NCI-H1694 (cell line): ENCODE results near the gene RAPGEF2.
A peak's percentile ranks its signal among the peaks of the same experiment; 100 is the strongest.

Experiments used
- DNase-seq: peaks from one replicate; lab custom pipeline; 2025; lab: John Stamatoyannopoulos, UW

RAPGEF2 gene

DNA sequence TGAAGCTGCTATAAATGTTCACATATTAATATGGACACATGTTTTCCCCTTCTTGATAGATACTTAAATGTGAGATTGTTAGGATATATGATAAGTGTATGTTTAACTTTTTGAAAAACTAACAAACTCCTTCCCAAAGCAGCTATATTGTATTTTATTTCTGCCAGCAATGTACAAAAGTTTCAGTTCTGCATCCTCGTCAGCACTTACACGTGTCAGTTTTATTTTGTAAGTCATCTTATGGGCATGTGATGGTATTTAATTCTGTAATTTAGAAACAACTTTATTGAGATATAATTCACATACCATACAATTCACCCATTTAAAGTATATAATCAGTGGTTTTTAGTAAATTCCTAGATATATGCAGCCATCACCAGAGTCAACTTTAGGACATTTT lies 31.6 kb downstream of the RAPGEF2 start:
- DNase-seq: no peak

DNA sequence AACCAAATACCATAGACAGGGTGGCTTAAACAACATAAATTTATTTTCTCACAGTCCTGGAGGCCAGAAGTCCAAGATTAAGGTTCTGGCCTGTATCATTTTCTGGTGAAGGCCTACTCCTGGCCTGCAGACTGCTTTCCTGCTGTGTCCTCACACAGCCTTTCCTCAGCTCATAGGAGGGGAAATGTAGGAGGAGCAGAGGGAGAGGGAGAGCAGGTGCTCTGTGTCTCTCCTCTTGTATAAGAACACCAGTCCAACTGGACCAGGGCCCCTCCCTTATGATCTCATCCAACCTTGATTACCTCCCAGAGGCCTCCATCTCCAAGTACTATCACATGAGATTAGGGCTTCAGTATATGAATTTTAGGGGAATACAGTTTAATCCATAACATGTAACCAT lies 34.3 kb downstream of the RAPGEF2 start:
- DNase-seq: no peak

DNA sequence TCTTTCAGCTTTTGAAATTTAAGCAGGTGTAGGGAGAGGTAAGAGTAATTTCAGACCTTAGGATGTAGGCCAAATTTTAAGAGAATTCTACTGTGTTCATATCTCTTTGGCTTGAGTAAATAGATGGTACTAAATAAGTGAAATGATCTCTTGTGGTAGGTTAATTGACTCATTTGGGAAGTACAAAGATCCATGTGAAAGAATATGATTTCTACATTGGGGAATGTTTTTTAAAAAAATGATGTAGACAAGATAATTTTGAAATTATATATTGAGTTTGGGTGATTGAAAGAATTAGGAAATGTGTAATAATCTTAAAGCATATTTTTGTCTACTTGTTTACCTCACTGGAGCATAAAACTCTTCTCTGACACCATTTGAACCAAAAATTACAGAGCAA lies 35.6 kb downstream of the RAPGEF2 start:
- DNase-seq: no peak

DNA sequence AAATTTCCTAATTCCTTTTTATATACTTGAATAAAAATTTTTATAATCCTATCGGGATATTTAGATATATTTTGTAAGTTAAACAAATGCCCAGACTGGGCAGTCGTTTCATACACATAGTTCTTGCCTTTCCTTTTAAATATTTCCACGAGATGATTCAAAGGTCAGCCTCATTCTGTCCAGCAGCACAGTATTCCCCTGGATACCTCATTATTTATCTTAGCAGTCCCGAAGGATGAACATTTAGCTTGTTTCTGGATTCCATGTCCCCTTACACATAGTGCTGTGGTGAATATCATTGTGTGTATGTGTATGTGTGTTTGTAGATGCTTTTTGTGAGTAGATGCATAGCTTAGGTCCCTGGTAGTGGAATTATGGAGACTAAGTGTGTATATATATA lies 38.3 kb downstream of the RAPGEF2 start:
- no peak for DNase-seq

DNA sequence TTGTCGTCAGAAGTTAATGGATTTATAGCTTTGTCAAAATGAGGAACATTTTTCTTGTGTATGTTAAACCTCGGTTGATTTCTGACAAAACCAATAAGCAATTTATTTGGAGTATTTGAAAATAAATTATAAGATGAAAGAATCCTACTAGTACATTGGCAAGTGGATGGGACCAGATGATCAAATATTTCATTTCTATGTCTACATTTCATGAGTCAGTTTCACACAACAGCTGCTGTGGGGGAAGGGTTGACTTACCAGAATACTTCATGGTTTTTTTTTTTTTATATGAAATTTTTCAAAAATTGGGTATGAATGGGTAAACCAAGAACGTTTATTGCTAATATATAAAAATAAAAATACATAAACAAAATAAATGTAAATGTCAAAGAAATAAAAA lies 39.4 kb downstream of the RAPGEF2 start:
- peak; percentile 87 for DNase-seq

DNA sequence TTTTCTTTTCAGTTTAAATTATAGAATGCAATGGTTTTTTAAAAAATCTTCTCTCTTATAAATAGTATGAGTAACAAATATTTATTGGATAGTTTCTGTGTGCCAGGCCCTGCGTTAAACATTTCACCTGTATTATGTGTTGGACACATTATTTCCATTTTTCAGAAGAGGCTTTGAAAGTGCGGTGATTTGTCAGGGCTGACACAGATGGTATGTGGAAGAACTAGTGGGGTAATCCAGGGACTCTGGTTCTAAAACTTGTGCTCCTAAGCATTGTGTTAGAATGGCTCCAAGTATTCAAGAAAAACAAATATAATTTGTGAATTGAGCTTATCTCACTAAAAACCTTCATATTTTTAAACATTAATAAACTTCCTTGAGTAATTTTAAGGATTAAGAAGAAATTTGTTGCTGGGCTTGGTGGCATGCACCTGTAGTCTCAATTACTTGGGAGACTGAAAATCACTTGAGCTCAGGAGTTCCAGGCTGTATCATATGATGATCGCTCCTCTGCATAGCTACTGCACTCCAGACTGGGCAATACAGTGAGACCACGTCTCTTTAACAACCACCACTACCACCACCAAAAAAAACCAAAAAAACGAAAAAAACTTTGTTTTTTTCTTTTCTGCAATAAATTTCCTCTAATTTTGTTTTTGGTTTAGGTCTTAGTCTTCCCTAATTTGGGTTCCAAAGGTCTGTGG lies 40.0 kb downstream of the RAPGEF2 start:
- no peak for DNase-seq

DNA sequence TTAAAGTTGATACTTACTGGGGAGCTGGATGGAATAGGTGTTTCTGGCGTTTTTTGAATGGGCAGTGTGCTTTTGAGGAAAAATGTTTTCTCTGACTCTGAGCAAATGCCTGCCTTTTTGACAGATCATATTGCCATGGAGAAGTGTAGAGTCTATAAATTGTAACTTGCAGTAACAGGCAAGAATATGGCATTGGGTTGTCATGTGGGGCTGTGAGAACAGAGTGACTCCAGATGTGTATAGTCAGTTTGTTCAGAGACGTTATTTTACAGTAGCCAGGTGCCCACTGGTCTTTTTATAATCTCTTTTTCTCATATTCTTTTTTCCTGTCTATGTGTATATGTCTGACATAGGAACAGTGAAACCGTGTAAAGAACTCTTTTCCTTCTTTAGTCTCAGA lies 40.8 kb downstream of the RAPGEF2 start:
- no peak for DNase-seq

DNA sequence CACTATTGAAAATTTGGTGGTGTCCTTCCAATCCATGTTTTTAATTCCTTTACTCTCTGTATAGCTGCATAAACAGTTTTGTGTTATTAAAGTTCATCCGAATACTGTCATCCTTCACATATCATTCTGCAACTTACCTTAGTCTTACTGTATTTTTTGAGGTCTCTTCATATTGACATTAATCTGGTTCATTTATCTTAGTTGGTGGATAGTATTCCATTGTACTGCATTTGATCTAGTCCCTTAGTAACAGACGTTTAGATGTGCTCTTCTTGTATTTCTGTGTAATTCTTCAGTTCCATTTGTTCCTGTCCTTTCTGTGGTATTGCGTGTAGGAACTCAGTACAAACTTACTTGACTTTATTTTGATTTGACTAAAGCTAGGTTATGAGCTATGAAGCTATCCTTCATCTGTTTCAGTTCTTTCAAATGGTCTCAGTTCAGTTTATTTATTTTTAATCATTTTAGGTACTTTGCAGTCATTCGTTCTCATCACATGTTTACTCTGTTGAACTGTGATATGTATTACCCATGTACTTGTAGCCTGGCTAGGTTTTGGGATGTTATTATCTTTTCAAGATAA lies 41.3 kb downstream of the RAPGEF2 start:
- DNase-seq: no peak

DNA sequence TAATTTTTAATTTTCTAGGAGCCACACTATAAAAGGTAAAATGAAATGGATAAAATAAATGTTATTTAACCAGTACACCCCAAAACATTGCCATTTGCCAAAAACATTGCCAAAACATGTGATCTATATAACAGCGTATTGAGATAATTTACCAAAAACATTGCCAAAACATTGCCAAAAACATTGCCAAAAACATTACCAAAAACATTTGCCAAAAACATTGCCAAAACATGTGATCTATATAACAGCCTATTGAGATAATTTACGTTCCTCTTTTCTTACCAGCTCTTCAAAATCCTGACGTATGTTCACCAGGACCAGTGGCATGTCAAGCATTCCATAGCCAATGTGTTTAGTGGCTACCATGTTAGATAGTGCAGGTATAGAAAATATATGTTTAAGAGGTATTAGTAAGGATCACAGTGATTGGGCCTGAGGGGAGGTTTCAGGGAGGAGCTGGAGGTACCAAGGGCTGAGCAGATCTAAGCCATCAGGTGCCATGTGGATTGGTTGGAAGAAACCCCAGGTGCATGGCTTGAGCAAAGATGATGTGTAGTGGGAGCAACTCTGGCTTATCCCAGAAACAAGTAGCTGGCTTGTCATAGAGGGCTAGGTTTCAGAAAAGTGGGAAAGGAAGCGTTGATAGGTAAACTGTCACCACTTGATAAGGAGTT lies 42.6 kb downstream of the RAPGEF2 start:
- DNase-seq: no peak

DNA sequence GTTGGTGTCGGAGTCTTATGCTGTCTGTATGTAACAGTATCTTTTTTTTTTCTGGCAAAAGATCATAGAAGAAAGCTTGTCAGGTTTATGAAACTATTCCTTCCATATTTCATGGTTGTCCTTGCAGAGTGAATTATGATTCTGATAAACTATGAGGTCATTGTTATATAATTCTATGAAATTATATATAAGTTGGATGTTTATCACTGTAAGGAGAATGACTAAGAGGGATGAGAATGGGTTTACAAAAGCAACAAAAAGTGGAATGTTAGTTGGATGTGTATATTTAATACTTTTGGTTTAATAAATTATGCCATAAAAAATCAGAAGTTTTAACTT lies 43.1 kb downstream of the RAPGEF2 start:
- DNase-seq: no peak

DNA sequence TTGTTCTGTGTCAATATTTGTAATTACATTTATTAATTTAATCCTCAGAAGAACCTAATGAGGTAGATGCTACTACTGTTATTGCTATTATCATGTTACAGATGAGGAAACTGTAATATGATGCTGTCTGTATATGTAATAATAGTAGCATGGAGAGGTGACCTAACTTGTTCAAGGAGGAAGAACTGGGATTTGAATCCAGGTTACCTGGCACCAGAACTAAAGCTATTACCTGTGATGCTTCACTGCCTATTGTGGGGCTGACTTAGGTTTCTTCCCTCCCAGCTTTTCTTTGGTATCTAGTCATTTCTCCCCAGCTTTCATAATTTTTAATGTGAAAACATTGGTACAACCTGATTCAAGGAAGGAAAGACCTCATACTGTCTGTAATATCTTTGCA lies 43.6 kb downstream of the RAPGEF2 start:
- no peak for DNase-seq

DNA sequence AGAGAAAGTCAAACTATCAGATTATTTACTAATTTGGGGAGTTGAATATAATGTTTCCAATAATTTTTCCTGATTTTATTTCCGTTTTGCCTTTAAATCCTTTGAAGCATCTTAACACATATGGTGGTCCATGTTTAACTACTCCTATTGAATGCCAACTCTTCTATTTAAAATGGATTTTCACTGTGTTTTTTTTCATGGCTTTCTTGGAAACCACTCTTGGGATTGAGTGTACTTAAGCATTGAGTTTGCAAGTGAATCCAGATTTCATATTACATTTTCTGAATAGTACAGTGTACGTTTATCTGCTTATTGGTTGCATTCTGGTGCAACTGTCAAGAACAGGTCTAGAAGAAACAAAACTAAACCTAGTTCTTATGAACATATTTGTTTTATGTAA lies 45.6 kb downstream of the RAPGEF2 start:
- no peak for DNase-seq

DNA sequence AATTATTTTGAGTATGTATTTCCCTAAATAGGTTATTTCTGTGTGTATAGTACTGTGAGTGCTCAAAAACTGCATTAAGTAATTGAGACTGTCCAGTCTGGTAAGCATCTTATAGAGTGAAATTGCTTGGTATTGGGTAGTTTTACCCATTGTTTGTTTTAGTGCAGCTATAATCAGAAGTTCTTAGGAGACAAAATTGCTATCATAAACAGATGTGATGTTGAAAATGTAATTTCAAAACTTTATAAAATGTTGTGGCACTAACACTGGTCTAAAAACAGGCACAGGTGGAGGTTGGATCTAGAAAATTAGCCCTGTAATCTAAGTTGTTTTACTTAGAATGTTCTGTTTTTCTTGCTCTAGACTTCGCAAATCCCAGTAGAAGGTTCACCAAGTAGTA lies 46.8 kb downstream of the RAPGEF2 start:
- DNase-seq: no peak

DNA sequence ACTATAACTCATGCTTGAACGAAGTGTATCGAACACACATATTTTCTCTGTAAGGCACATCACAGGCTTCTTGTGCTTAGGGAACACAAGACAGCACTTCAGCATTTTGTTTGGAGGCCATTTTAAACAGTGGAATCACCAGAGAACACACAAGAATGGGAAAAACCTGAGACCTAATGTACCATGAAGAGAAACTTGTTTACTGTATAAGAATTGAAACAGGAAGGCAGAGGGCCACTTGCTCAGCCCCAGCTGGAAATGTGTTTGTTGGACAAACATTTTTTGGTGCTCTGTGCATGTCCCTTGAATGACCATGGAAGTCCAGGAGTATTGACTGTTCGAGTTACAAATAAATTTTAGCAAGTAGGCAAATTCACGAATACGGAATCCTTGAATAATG lies 47.5 kb downstream of the RAPGEF2 start:
- no peak for DNase-seq

DNA sequence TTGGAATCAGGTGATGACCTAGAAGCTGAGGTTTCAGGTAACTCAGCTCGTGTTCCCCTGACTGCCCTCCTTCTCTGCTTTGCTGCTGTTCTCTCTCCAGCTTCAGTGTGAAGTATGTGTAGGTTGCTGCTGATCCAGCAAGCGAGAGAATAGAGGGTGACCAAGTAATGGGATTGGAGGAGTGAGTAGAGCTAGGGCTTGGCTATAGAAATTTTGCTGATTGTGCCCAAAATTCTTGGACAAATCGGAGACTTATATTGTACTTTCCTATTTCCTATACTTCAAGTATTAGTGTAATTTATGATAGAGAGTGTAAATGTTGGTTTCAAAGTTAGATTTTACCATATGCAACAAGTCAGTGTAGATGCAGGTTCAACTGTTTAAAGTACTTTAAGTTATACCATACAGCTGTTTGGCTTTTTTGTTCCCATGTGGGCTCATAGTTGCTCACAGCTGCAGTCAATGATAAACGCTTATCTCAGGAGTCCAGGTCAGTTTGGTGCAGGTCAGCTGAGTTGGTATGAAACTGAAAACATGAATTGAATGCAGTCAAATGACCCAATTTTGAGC lies 48.0 kb downstream of the RAPGEF2 start:
- no peak for DNase-seq

DNA sequence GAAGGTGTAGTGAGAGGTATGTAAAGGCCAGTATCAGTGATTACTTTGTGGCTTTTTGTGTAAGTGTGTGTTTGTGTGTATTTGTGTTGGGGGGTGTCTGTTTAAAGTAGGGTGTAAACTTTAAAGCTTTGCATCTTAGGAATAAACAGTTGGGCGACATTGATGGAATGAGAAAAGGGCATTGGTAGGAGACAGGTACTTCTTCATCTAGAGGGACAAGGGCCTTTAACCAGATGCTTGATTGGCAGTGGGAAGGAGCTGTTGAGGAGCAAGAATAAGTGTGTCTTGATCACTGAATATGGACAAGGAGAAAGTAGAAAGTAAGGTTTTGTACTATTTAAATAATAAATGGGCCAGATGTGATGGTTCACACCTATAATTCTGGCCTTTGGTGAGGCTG lies 48.8 kb downstream of the RAPGEF2 start:
- no peak for DNase-seq

DNA sequence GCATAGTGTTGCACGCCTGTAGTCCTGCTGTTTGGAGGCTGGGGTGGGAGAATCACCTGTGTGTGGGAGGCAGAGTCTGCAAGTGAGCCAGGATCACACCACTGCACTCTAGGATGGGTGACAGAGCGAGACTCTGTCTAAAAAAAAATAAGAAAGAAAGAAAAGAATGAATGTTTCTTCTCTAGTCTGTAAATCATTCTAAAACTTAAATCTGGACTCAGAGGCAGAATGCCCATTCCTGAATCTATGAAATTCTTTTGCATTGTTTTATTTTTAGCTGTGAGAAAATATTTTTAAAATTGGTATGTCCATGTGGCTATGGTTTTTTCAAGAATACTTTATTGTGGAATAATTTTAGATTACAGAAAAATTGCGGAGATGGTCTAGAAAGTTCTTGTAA lies 49.3 kb downstream of the RAPGEF2 start:
- no peak for DNase-seq

DNA sequence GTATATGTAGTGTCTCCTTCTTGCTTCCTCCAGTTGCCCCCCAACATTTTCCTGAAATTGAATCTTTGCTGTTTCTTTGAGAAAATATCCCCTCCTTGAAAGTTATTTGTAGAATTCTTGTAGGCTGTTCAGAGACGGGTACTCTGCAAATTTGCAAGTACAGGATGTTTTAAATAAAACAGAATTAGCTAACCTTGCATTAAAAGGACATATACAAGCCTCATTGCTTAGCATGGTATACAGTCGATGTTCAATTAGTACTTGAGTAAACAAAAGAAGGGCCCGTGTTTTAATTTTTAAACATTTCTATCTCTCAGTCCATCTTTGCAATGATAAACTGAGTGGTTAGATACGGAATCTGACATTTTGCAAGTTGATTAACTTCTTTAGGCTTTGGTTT lies 50.8 kb downstream of the RAPGEF2 start:
- DNase-seq: no peak

DNA sequence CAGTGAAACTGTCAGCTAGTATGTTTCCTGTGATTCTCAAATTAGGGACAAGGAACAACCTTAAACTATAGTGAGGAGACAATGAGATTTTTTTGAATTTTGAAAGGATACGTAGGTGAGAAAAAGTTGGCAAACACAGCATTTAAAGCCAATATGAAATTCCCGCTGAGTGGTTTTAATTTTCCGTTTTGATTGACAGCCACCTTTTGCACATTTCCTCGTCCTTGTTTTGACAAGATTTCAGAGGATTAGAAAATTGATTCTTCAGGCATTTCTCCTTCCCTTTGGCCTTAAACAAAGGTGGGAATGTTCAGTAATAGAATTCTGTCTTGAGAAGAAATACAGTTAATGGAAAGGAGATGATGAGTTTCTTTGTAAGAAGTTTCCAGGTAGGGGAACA lies 52.2 kb downstream of the RAPGEF2 start:
- DNase-seq: no peak

DNA sequence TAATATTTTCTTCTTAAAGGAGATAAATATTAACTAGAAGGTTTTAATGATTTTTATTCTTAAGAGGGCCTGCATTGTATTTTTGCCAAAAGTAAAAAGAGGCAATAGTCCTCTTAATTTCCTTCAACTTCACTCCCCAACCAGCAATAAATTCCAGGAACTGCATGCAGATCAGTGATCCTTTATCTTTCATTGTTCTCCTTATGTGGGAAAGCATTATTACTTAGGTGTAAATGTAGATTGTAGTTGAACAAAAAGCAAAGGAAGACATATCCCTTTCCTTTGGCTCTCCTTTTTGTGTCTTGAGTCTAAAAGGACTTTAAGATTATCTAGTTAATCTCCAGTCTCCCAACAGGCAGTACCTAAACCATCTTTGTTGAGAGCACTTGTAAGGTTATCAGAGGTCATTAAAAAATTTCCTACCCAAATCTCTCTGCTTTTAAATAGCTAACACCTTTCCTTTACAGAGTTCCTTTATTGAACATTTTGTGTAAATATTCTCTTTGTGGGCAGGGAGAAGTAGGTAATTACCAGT lies 55.3 kb downstream of the RAPGEF2 start:
- no peak for DNase-seq

DNA sequence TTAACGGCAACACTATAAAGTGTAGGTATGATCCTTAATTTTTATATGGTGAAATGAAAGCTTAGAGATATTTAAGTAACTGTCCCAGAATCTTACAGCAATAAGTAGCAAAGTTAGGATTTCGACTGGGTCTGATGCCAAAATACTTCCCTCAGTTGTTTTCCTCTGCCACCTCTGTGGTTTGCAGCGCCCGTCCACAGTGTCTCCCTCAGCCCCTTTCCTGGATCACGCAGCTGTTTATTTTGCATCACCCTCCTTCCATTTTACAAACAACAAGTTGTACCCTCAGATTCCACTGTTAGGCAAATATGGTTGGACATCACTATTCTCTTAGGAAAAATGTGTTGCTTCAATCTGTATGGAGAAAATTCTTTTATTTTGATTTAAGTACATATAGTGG lies 56.1 kb downstream of the RAPGEF2 start:
- no peak for DNase-seq

DNA sequence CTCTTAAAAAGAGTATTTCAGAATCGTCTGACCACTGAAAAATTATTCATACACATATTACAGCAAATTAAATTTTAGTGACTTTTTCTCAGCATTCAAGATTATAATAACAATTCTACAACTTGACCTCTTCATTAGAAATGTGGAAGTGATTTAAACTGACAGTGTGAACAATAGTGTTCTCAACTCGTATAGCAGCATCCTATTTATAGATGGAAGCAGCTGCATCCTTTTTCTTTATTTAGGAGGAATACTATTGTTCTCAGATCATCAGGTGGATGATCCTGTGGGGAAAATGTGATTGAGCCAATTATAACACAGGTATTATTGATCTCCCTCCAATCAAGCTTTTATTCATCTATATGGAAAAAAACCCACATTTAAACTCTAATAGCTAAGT lies 56.7 kb downstream of the RAPGEF2 start:
- no peak for DNase-seq

DNA sequence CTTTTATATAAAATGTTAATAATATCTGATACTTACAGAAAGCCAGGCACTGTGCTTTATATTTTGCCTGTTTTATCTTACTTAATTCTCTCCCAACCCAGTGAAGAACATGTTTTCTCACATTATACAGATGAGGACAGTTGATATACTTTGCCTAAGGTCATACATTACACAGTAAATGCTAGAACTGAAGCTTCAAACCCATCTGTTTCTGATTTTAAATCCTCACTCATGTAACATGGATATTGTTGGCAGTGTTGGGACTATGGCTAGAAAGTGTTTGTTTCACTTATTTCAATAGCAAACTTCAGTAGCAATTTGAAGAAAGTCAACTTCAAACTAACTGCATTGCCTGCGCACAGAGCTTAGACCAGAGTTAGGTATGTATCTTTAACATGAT lies 57.4 kb downstream of the RAPGEF2 start:
- no peak for DNase-seq
